Mucosa of stomach (tissue), 1 donor: Measurements from ENCODE around the gene BICRA.

ENCODE experiments used
- H3K27me3 ChIP-seq: one replicate; pipeline ENCODE4 v1.7.0; 2013; ENCODE audit warnings: mild to moderate bottlenecking, low read length; ENCODE audit not compliant: control insufficient read depth, insufficient read depth
- H3K36me3 ChIP-seq: one replicate; pipeline ENCODE4 v1.7.0; 2013; ENCODE audit warnings: low read length; ENCODE audit not compliant: control insufficient read depth, insufficient read depth
- H3K4me1 ChIP-seq: one replicate; pipeline ENCODE4 v1.7.0; 2013; ENCODE audit warnings: mild to moderate bottlenecking, low read length; ENCODE audit not compliant: control insufficient read depth, insufficient read depth
- H3K4me3 ChIP-seq: one replicate; pipeline ENCODE4 v1.7.0; 2013; ENCODE audit warnings: low read length
- H3K9ac ChIP-seq: one replicate; pipeline ENCODE4 v1.7.0; 2013; ENCODE audit warnings: mild to moderate bottlenecking, low read length, moderate library complexity
- H3K9me3 ChIP-seq: one replicate; pipeline ENCODE4 v1.7.0; 2013; ENCODE audit warnings: mild to moderate bottlenecking, low read length, moderate library complexity; ENCODE audit not compliant: control insufficient read depth
- donor health status: Pancreatic carcinoma.

Gene BICRA

GRCh38 chr19:47644199-47644598 is 35.3 kb downstream of the BICRA start:
- H3K36me3 ChIP-seq: no peaks in the 10 kb centered on the region
- no peaks in the 10 kb centered on the region for H3K27me3 ChIP-seq
- no peaks in the 10 kb centered on the region for H3K9me3 ChIP-seq
- H3K4me3 ChIP-seq: no peak overlapping the region
- peaks cover 9% of the 10 kb centered on the region for H3K4me1 ChIP-seq
- no peak overlapping the region for H3K9ac ChIP-seq

DNA sequence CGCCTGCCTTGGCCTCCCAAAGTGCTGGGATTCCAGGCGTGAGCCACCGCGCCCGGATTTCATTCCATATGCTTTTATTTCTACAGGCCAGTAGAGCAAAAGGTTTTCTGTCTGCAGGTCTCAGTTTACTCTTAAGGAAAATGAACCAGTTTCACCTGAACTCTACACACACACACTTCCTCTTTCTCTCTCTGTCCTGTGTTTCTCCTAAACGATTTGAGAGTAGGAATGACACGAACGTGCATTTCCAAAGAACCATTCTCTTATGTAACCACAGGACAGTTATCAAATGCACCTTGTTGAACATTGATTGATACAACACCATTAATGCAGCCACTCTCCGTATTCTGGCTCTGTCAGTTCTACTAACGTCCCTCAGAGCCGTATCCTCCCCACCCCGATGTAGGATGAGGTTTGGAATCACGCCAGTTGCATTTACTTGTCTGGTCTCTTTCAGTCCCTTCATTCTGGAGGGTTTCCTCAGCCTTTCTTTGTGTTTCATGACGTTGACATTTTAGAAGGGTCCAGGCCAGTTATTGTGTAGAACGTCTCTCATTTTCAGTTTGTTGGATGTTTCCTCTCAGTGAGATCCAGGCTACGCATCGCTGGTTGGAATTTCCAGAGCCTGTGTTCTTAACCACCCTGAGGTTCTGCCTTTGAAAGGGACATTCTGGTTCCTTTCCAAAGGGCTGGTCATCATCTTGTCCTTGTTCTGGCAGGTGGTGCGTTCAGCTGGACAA is 36.0 kb downstream of the BICRA start:
- H3K9ac ChIP-seq: no peak overlapping the region
- H3K4me1 ChIP-seq: peaks cover 14% of the 10 kb centered on the region
- no peaks in the 10 kb centered on the region for H3K36me3 ChIP-seq
- H3K27me3 ChIP-seq: no peaks in the 10 kb centered on the region
- H3K9me3 ChIP-seq: no peaks in the 10 kb centered on the region
- H3K4me3 ChIP-seq: no peak overlapping the region

- Histone ChIP-seq H3K4me1 (peaks cover 14% of the 10 kb centered on the region), H3K27me3 (no peaks in the 10 kb centered on the region), H3K9me3 (no peaks in the 10 kb centered on the region), H3K4me3 (no peak overlapping the region), H3K9ac (no peak overlapping the region), H3K36me3 (no peaks in the 10 kb centered on the region)
These were observed 38.0 kb downstream of the BICRA start for GRCh38 chr19:47646924-47647323.

GRCh38 chr19:47649588-47649987 is 40.7 kb downstream of the BICRA start:
- no peaks in the 10 kb centered on the region for H3K9me3 ChIP-seq
- peaks cover 14% of the 10 kb centered on the region for H3K4me1 ChIP-seq
- no peak overlapping the region for H3K9ac ChIP-seq
- H3K36me3 ChIP-seq: no peaks in the 10 kb centered on the region
- H3K4me3 ChIP-seq: no peak overlapping the region
- H3K27me3 ChIP-seq: no peaks in the 10 kb centered on the region

DNA sequence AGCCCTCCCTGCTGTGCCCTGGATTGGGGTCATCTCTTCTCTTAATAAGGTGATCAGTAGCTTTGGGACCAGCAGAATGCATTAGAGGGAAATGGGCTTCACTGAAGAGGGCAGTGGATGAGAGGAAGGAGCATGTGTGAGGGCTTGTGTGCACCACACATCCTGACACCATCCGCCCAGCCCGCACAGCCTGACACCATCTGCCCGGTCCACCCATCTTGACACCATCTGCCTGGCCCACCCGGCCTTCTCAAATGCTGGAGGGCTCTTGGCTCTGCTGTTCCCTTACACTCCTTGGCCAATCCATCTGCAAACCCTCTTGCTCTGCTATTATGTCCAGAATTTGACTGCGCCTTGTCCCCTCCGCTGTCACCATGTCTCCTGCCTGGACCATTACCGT is 41.8 kb downstream of the BICRA start:
- H3K27me3 ChIP-seq: no peaks in the 10 kb centered on the region
- H3K9ac ChIP-seq: no peak overlapping the region
- no peaks in the 10 kb centered on the region for H3K9me3 ChIP-seq
- peaks cover 14% of the 10 kb centered on the region for H3K4me1 ChIP-seq
- no peaks in the 10 kb centered on the region for H3K36me3 ChIP-seq
- no peak overlapping the region for H3K4me3 ChIP-seq

DNA sequence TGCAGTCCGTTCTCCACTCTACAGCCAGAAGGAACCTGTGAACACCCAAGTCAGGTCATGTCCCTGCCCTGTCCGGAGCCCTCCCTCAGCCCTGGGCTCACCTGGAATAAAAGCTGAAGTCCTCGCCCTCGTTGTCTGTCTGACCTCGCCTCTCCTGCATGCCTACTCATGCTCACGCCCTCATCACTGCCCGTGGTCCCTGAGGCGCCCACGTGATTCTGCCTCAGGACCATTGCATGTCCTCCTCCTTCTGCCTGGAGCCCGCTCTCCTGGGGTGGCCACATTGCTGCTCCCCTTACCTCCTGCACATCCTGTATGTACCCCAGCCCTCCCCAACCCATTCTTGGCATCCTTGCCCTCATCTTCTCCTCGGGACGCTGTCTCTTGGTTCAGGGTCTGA is 42.2 kb downstream of the BICRA start:
- Histone ChIP-seq H3K4me3 (no peak overlapping the region), H3K9ac (no peak overlapping the region), H3K9me3 (no peaks in the 10 kb centered on the region), H3K27me3 (no peaks in the 10 kb centered on the region), H3K36me3 (no peaks in the 10 kb centered on the region), H3K4me1 (peaks cover 14% of the 10 kb centered on the region)

GRCh38 chr19:47651691-47652090 is 42.8 kb downstream of the BICRA start:
- no peaks in the 10 kb centered on the region for H3K27me3 ChIP-seq
- no peaks in the 10 kb centered on the region for H3K9me3 ChIP-seq
- peaks cover 14% of the 10 kb centered on the region for H3K4me1 ChIP-seq
- H3K4me3 ChIP-seq: no peak overlapping the region
- H3K36me3 ChIP-seq: no peaks in the 10 kb centered on the region
- no peak overlapping the region for H3K9ac ChIP-seq

DNA sequence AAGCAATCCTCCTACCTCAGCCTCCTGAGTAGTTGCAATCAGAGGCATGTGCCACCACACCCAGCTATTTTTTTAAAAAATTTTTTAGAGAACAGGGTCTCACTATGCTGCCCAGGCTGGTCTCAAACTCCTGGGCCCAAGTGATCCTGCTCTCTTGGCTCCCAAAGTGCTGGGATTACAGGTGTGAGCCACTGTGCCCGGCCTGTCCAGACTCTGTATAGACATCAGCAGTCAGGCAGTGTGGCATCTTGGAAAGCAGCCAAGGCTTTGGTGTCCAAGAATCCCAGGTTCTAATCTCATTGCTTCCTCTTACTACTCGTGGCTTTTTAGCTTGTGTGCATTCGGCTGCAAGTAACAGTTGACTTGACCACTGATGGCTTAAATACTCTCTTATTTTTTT is 43.4 kb downstream of the BICRA start:
- Histone ChIP-seq H3K27me3 (no peaks in the 10 kb centered on the region), H3K9ac (no peak overlapping the region), H3K36me3 (no peaks in the 10 kb centered on the region), H3K4me1 (peaks cover 14% of the 10 kb centered on the region), H3K4me3 (no peak overlapping the region), H3K9me3 (no peaks in the 10 kb centered on the region)

- Histone ChIP-seq H3K27me3 (no peaks in the 10 kb centered on the region), H3K36me3 (no peaks in the 10 kb centered on the region), H3K4me3 (no peak overlapping the region), H3K9me3 (no peaks in the 10 kb centered on the region), H3K4me1 (peaks cover 19% of the 10 kb centered on the region), H3K9ac (no peak overlapping the region)
These were observed 44.9 kb downstream of the BICRA start for GRCh38 chr19:47653856-47654255.

- Histone ChIP-seq H3K36me3 (no peaks in the 10 kb centered on the region), H3K4me3 (no peak overlapping the region), H3K9me3 (no peaks in the 10 kb centered on the region), H3K9ac (no peak overlapping the region), H3K4me1 (peaks cover 32% of the 10 kb centered on the region), H3K27me3 (no peaks in the 10 kb centered on the region)
These were observed 48.8 kb downstream of the BICRA start for GRCh38 chr19:47657719-47658118.

GRCh38 chr19:47658431-47659348 is 49.8 kb downstream of the BICRA start:
- Histone ChIP-seq H3K27me3 (no peaks in the 10 kb centered on the region), H3K4me3 (no peak overlapping the region), H3K9me3 (no peaks in the 10 kb centered on the region), H3K4me1 (peaks cover 39% of the 10 kb centered on the region), H3K9ac (no peak overlapping the region), H3K36me3 (no peaks in the 10 kb centered on the region)

DNA sequence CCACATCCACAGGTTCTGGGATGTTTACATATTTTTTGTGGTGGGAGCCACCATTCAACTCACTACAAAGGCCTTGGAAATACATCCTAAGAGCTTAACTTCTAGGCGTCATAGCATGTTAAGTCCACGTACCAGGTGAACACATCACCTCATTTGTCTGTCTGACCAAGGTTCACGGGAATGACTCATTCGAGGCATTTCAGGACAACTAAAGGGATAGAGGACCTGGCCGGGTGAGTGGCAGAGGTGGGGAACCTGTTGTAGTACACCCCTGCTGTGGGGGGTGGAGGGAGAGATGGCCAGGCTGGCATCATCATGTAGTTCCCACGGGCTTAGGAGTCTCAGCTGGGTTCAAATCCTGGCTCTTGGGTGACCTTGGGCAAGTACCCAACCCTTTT is 51.5 kb downstream of the BICRA start:
- Histone ChIP-seq H3K4me3 (no peak overlapping the region), H3K9me3 (no peaks in the 10 kb centered on the region), H3K36me3 (no peaks in the 10 kb centered on the region), H3K4me1 (peaks cover 49% of the 10 kb centered on the region), H3K9ac (no peak overlapping the region), H3K27me3 (no peaks in the 10 kb centered on the region)
